ENCODE data around the gene SUMO3.

- TF ChIP-seq CTCF (IDR thresholded peaks at IDR 0.05) = no peak
- TF ChIP-seq EP300 (IDR thresholded peaks at IDR 0.05) = no peak
- TF ChIP-seq POLR2A (IDR thresholded peaks at IDR 0.05) = no peak
These were observed 38.9 kb downstream of the SUMO3 start for GRCh38 chr21:44778983-44779382.

Data from suprapubic skin (tissue), 3 donors.